GM12872 (cell line): Measurements from ENCODE around the gene PRR11.

Experiments
- CTCF ChIP-seq: IDR thresholded peaks from 3 replicates; pipeline ENCODE4 v1.5.1; 2011; ENCODE audit warnings: low read depth, mild to moderate bottlenecking, low read length, moderate library complexity; ENCODE audit not compliant: insufficient read depth

The PRR11 gene

GRCh38 chr17:59174671-59175070 lies 19.1 kb downstream of the PRR11 start:
- TF ChIP-seq CTCF = no peak

- no peak for TF ChIP-seq CTCF
Measured at GRCh38 chr17:59175076-59175475, 19.5 kb downstream of the PRR11 start.

GRCh38 chr17:59178266-59178985 lies 22.9 kb downstream of the PRR11 start:
- no peak for TF ChIP-seq CTCF

- no peak for TF ChIP-seq CTCF
Measured at GRCh38 chr17:59180626-59181025, 25.1 kb downstream of the PRR11 start.

GRCh38 chr17:59181481-59181880 lies 25.9 kb downstream of the PRR11 start:
- no peak for TF ChIP-seq CTCF

- TF ChIP-seq CTCF = no peak
Measured at GRCh38 chr17:59185997-59186396, 30.5 kb downstream of the PRR11 start.

- TF ChIP-seq CTCF = no peak
Measured at GRCh38 chr17:59186850-59187249, 31.3 kb downstream of the PRR11 start.

GRCh38 chr17:59190806-59191205 lies 35.3 kb downstream of the PRR11 start:
- no peak for TF ChIP-seq CTCF
